IMR-90 (cell line): ENCODE results near the gene GABRB1. TPM values are rescaled to one million over a fixed set of nuclear protein-coding genes. Genes with fewer than 3 reads are reported as not detected.

Source experiments
- ATAC-seq: fragments of 200-7000 bp; cut with Tn5 transposase; 2 replicates; pipeline ENCODE4 v1.9.1; 2020; ENCODE audit warnings: low read depth, mild to moderate bottlenecking, moderate library complexity
- BruUV-seq: library from RNA; stranded (reverse); fragments of 400-500 nt; replicated peaks from 2 replicates; lab custom pipeline; 2021; lab: Mats Ljungman, UMichigan
- CTCF ChIA-PET: fragments of 300-600 bp; formaldehyde crosslinking; extraction: SDS; loops from one replicate; lab custom pipeline; 2021; ENCODE audit warnings: antibody characterized with exemption; lab: Yijun Ruan, JAX
- POLR2A ChIA-PET: fragments of 300-600 bp; sonication (Branson Sonifier 250); formaldehyde crosslinking; loops from one replicate; lab custom pipeline; 2022; ENCODE audit warnings: antibody characterized with exemption; ENCODE audit not compliant: unreplicated experiment; lab: Charles Lee
- DNase-seq: peaks from one replicate; pipeline ENCODE4 v3.0.0; 2013
- H2AFZ ChIP-seq: replicated peaks from 2 replicates; pipeline ENCODE3; 2013; ENCODE audit warnings: low read length, mild to moderate bottlenecking; ENCODE audit not compliant: poor library complexity
- H2AK5ac ChIP-seq: 2 replicates; pipeline ENCODE4 v1.6.1; 2013; ENCODE audit warnings: low read depth, low read length, inconsistent platforms
- H2AK9ac ChIP-seq: replicated peaks from 2 replicates; pipeline ENCODE3; 2013; ENCODE audit warnings: mild to moderate bottlenecking, low read depth, low read length, moderate library complexity; ENCODE audit not compliant: poor library complexity
- H2BK120ac ChIP-seq: 2 replicates; pipeline ENCODE4 v1.6.1; 2013; ENCODE audit warnings: low read depth, low read length, inconsistent platforms
- H2BK15ac ChIP-seq: 3 replicates; pipeline ENCODE4 v1.6.1; 2013; ENCODE audit warnings: low read depth, low read length, inconsistent platforms
- H2BK20ac ChIP-seq: 2 replicates; pipeline ENCODE4 v1.6.1; 2013; ENCODE audit warnings: low read depth, mild to moderate bottlenecking, inconsistent platforms, low read length, moderate library complexity
- H2BK5ac ChIP-seq: 2 replicates; pipeline ENCODE4 v1.6.1; 2013; ENCODE audit warnings: mild to moderate bottlenecking, low read depth, low read length, inconsistent platforms; ENCODE audit not compliant: poor library complexity, severe bottlenecking
- H3K14ac ChIP-seq: replicated peaks from 2 replicates; pipeline ENCODE4 v1.6.1; 2013; ENCODE audit warnings: low read depth, low read length, inconsistent platforms
- H3K18ac ChIP-seq: 2 replicates; pipeline ENCODE4 v1.6.1; 2013; ENCODE audit warnings: low read depth, low read length, control low read depth
- H3K23ac ChIP-seq: 2 replicates; pipeline ENCODE4 v1.6.1; 2013; ENCODE audit warnings: low read depth, low read length, inconsistent platforms
- H3K27ac ChIP-seq: 2 replicates; pipeline ENCODE4 v1.5.1; 2013; ENCODE audit warnings: mild to moderate bottlenecking, control low read depth, low read length; ENCODE audit not compliant: insufficient read depth
- H3K27me3 ChIP-seq: 2 replicates; pipeline ENCODE4 v1.6.1; 2013; ENCODE audit warnings: low read length; ENCODE audit not compliant: control insufficient read depth, insufficient read depth
- H3K36me3 ChIP-seq: 2 replicates; pipeline ENCODE4 v1.6.1; 2013; ENCODE audit warnings: low read length, mixed read lengths; ENCODE audit not compliant: control insufficient read depth, insufficient read depth
- H3K4ac ChIP-seq: 2 replicates; pipeline ENCODE4 v1.6.1; 2013; ENCODE audit warnings: low read depth, low read length, inconsistent platforms
- H3K4me1 ChIP-seq: 2 replicates; pipeline ENCODE4 v1.6.1; 2013; ENCODE audit warnings: low read length, mixed read lengths; ENCODE audit not compliant: control insufficient read depth, insufficient read depth
- H3K4me2 ChIP-seq: 2 replicates; pipeline ENCODE4 v1.6.1; 2013; ENCODE audit warnings: low read depth, mild to moderate bottlenecking, control low read depth, low read length, moderate library complexity
- H3K4me3 ChIP-seq: 2 replicates; pipeline ENCODE4 v1.5.1; 2013; ENCODE audit warnings: low read depth, mild to moderate bottlenecking, control low read depth, low read length, moderate library complexity; ENCODE audit not compliant: insufficient read depth
- H3K56ac ChIP-seq: 2 replicates; pipeline ENCODE4 v1.6.1; 2013; ENCODE audit warnings: low read length, inconsistent platforms; ENCODE audit not compliant: insufficient read depth; ENCODE audit errors: extremely low read depth
- H3K79me1 ChIP-seq, 2 experiments: 2 replicates each; pipeline ENCODE4 v1.6.1; 2013; ENCODE audit warnings: low read length in 2 of 2, inconsistent platforms in 1 of 2, low read depth in 1 of 2
- H3K9ac ChIP-seq: 2 replicates; pipeline ENCODE4 v1.6.1; 2013; ENCODE audit warnings: low read depth, low read length, control low read depth
- H3K9me1 ChIP-seq: 2 replicates; pipeline ENCODE4 v1.6.1; 2013; ENCODE audit warnings: low read length, inconsistent platforms; ENCODE audit not compliant: insufficient read depth
- H3K9me3 ChIP-seq: 2 replicates; pipeline ENCODE4 v1.6.1; 2013; ENCODE audit warnings: low read length; ENCODE audit not compliant: control insufficient read depth, insufficient read depth
- H4K20me1 ChIP-seq: 2 replicates; pipeline ENCODE4 v1.6.1; 2013; ENCODE audit warnings: low read length, inconsistent platforms; ENCODE audit not compliant: insufficient read depth
- H4K5ac ChIP-seq: 2 replicates; pipeline ENCODE4 v1.6.1; 2013; ENCODE audit warnings: mild to moderate bottlenecking, low read depth, low read length, control low read depth
- H4K8ac ChIP-seq, 2 experiments: 2 replicates each; pipeline ENCODE4 v1.6.1; 2013; ENCODE audit warnings: low read depth in 2 of 2, low read length in 2 of 2, control low read depth in 1 of 2, inconsistent platforms in 1 of 2
- H4K91ac ChIP-seq: 2 replicates; pipeline ENCODE4 v1.6.1; 2013; ENCODE audit warnings: low read depth, low read length, inconsistent platforms; ENCODE audit not compliant: insufficient read depth
- BHLHE40 ChIP-seq: fragments of 150-350 bp; IDR thresholded peaks from 2 replicates; pipeline ENCODE4 v1.6.1; 2016; ENCODE audit warnings: mild to moderate bottlenecking, low read depth, low read length
- MAZ ChIP-seq: IDR thresholded peaks from 2 replicates; pipeline ENCODE4 v1.6.1; 2012; ENCODE audit warnings: low read depth, mild to moderate bottlenecking, low read length, improper control_type of control experiment, moderate library complexity, borderline replicate concordance
- MXI1 ChIP-seq: IDR thresholded peaks from 2 replicates; pipeline ENCODE4 v1.6.1; 2012; ENCODE audit warnings: low read depth, mild to moderate bottlenecking, low read length, moderate library complexity, borderline replicate concordance
- NFE2L2 ChIP-seq: fragments of 150-350 bp; IDR thresholded peaks from 2 replicates; pipeline ENCODE4 v1.6.1; 2016; ENCODE audit warnings: low read depth, mild to moderate bottlenecking, low read length
- POLR2A ChIP-seq: IDR thresholded peaks from 2 replicates; pipeline ENCODE4 v1.6.1; 2012; ENCODE audit warnings: mild to moderate bottlenecking, low read depth, low read length
- RFX5 ChIP-seq: IDR thresholded peaks from 2 replicates; pipeline ENCODE4 v1.8.0; 2012; ENCODE audit warnings: low read depth, mild to moderate bottlenecking, low read length, moderate library complexity
- USF2 ChIP-seq: fragments of 150-350 bp; IDR thresholded peaks from 2 replicates; pipeline ENCODE4 v1.6.1; 2017; ENCODE audit warnings: mild to moderate bottlenecking, antibody characterized with exemption, low read length, low read depth
- WGBS, 2 experiments: methylation state at CpG; one replicate each; pipeline versions ENCODE4 v1.1.5 to v1.1.7; 2013; ENCODE audit warnings: missing lambda C conversion rate in 2 of 2; ENCODE audit not compliant: insufficient read length in 1 of 2; ENCODE audit errors: extremely low coverage in 2 of 2; 5-methylcytosine and 5-hydroxymethylcytosine counted together
- dilution Hi-C: fragments of 300-500 bp; cut with HindIII; formaldehyde crosslinking; loops from one replicate; pipeline ENCODE4 v1.14.3; 2018; ENCODE audit warnings: low sequenced_read_pairs; ENCODE audit not compliant: unreplicated experiment
- in situ Hi-C: fragments of 300-500 bp; cut with MboI; formaldehyde crosslinking; loops from 3 replicates; pipeline ENCODE4 v1.14.3; 2019; ENCODE audit warnings: low sequenced_read_pairs, inconsistent platforms, mixed read lengths
- intact Hi-C: fragments of 100-400 bp; cut with micrococcal nuclease; formaldehyde crosslinking; loops from 2 replicates; pipeline ENCODE4 v1.10.0; 2022
- polyA plus RNA-seq, 3 experiments: library from polyadenylated mRNA; depleted of rRNA; stranded (reverse); fragments of >200 nt; gene quantifications; 2 replicates each; pipeline ENCODE4 v1.2.3, GENCODE V29; 2012; ENCODE audit warnings: low replicate concordance in 1 of 3
- total RNA-seq: library from RNA; depleted of rRNA; stranded (reverse); fragments of >200 nt; gene quantifications from 2 replicates; pipeline ENCODE4 v1.2.3, GENCODE V29; 2012

The GABRB1 gene
- total and polyA plus RNA-seq, 2 of the 4 experiments (the other 2 are of a cell fraction) = 4.7 to 16.1 TPM

- Histone ChIP-seq H3K27me3 (no peaks in the 10 kb centered on the region), H3K27ac (no peak overlapping the region), H3K4me3 (no peak overlapping the region), H3K4ac (no peak overlapping the region), H2BK120ac (no peak overlapping the region), H3K9me3 (no peaks in the 10 kb centered on the region), H4K5ac (no peak overlapping the region), H2AK9ac (no peak overlapping the region), H3K4me1 (no peaks in the 10 kb centered on the region), H2BK5ac (no peak overlapping the region), H3K9me1 (no peaks in the 10 kb centered on the region), H3K4me2 (no peak overlapping the region), H2AK5ac (no peak overlapping the region), H4K91ac (no peak overlapping the region), H4K20me1 (no peaks in the 10 kb centered on the region), H3K79me1 (no peaks in the 10 kb centered on the region), H3K56ac (no peak overlapping the region), H2AFZ (no peak overlapping the region), H4K8ac (no peak overlapping the region), H3K9ac (no peak overlapping the region), H2BK15ac (no peak overlapping the region; the same call in 2 of the 3 replicates), H3K36me3 (no peaks in the 10 kb centered on the region), H3K23ac (no peak overlapping the region), H3K14ac (no peak overlapping the region), H2BK20ac (no peak overlapping the region), H3K18ac (no peak overlapping the region)
- POLR2A ChIA-PET = no interaction called here
- ATAC-seq = no peak
- TF ChIP-seq BHLHE40 = no peak
- no peak for TF ChIP-seq NFE2L2
- no peak for TF ChIP-seq MXI1
- TF ChIP-seq POLR2A = no peak
- TF ChIP-seq RFX5 = no peak
- no peak for TF ChIP-seq USF2
- no peak for TF ChIP-seq MAZ
- in situ Hi-C loops (no loop called here), intact Hi-C loops (no loop called here), dilution Hi-C loops (no loop called here)
- WGBS, 2 experiments = 60% methylated on average over 1 of the region's 3 CpGs; no CpG with 5 or more reads in 1 of the 2 experiments
- DNase-seq = no peak
- BruUV-seq = no TSS peak
- CTCF ChIA-PET = interaction anchor here (0.5 kb wide), 1 partner anchor 1040 kb away, joined by 3 read pairs; no protein-coding TSS in a partner anchor
Observed at GRCh38 chr4:47050761-47051725, 19.7 kb downstream of the GABRB1 start.
